Gastroesophageal sphincter (tissue), 3 donors: ENCODE measurements around the gene TAX1BP1.
A peak's percentile ranks its signal among the peaks of the same experiment; 100 is the strongest.

Experiments used
- EP300 ChIP-seq: sonication (generic); formaldehyde crosslinking; IDR thresholded peaks from one replicate; pipeline ENCODE4 v1.6.1; 2017; ENCODE audit warnings: antibody characterized with exemption, mild to moderate bottlenecking
- POLR2A ChIP-seq, 2 donors: fragments of 450-650 bp; IDR thresholded peaks; one replicate each; pipeline ENCODE4 v1.6.1; 2017; ENCODE audit warnings: antibody characterized with exemption in 2 of 2, mild to moderate bottlenecking in 2 of 2, moderate library complexity in 1 of 2
- POLR2AphosphoS5 ChIP-seq: sonication (generic); formaldehyde crosslinking; IDR thresholded peaks from one replicate; pipeline ENCODE4 v1.6.1; 2017; ENCODE audit warnings: antibody characterized with exemption
- TF ChIP-seq, protein P1 (sequence below), 4 experiments: fragments of 200-600 bp in 2 of 4; fragments of 450-650 bp in 2 of 4; sonication (generic) in 1 of 4; IDR thresholded peaks; one replicate each; pipeline ENCODE4 v1.5.1; 2017 to 2019; ENCODE audit warnings: antibody characterized with exemption in 4 of 4, mild to moderate bottlenecking in 2 of 4, moderate library complexity in 2 of 4

DNA sequence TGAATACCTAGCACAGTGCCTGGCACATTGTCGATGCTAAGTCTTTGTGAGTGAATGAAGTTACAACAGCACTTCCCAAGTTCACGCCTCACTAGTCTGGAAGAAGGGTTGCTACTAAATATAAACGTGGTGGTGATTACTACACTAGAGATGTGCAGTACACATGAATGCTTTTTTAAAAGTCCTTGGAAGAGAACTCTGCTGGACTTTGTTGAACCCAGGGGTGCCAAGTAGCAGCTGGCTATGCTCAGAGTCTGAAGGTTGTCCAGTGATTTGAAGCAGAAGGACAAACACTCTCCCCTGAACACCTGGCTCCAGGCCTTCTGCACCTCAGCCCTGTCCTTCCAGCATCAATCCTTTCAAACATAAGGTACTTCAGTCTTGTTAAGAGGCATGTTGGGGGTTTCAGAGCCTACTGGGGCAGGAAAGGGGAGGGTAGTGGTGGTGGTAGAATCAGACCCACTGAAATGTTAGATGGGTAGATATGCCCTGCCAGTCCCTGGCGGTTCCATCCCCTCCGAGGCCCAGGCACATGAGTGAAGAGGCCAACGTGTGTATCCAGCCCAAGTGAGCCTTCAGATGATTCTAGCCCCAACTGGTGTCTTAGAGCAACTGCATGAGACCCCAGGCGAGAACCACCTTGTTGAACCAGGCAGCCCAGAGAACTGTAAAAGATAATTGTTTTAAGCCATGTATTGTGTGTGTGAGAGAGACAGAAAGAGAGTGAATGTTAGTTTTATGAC, 94.4 kb downstream of the TAX1BP1 start:
- TF ChIP-seq, protein P1, sequence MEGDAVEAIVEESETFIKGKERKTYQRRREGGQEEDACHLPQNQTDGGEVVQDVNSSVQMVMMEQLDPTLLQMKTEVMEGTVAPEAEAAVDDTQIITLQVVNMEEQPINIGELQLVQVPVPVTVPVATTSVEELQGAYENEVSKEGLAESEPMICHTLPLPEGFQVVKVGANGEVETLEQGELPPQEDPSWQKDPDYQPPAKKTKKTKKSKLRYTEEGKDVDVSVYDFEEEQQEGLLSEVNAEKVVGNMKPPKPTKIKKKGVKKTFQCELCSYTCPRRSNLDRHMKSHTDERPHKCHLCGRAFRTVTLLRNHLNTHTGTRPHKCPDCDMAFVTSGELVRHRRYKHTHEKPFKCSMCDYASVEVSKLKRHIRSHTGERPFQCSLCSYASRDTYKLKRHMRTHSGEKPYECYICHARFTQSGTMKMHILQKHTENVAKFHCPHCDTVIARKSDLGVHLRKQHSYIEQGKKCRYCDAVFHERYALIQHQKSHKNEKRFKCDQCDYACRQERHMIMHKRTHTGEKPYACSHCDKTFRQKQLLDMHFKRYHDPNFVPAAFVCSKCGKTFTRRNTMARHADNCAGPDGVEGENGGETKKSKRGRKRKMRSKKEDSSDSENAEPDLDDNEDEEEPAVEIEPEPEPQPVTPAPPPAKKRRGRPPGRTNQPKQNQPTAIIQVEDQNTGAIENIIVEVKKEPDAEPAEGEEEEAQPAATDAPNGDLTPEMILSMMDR (IDR thresholded peaks at IDR 0.05), result no peak
- TF ChIP-seq POLR2AphosphoS5 (peak; percentile 35), POLR2A (IDR thresholded peaks at IDR 0.05) (no peak), EP300 (no peak)
